Posterior cingulate gyrus (tissue), 11 donors: Measurements from ENCODE around the gene BPIFB3.
A peak's percentile ranks its signal among the peaks of the same experiment; 100 is the strongest.

Experiments
- DNase-seq, 10 donors: peaks; one replicate each; pipeline versions ENCODE4 v3.0.0 to v3.0.0-alpha.2; 2020 to 2021; ENCODE audit warnings: mixed read lengths in 3 of 10
- intact Hi-C: fragments of 100-400 bp; cut with DNase I; formaldehyde crosslinking; loops from one replicate; pipeline ENCODE4 v1.15.1; 2023

BPIFB3 gene

DNA sequence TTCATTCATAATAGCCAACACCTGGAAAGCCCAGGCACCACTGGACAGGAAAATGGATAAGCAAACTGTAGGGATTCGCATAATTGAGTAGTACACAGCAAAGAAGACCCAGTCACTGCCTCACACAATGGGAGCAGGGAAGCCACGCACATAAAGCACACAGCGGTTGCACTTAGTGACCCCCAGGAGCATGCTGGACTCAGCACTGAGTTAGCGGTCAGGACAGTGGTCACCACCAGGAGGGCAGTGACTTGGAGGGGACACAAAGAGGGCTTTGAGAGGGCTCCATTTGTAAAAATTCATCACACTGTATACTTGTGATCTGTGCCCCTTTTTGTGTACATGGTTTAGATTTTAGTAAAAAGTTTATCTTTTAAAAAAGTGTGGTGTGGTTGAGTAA lies 2.4 kb upstream of the BPIFB3 start:
- intact Hi-C loops = no loop called here
- DNase-seq = no peak

DNA sequence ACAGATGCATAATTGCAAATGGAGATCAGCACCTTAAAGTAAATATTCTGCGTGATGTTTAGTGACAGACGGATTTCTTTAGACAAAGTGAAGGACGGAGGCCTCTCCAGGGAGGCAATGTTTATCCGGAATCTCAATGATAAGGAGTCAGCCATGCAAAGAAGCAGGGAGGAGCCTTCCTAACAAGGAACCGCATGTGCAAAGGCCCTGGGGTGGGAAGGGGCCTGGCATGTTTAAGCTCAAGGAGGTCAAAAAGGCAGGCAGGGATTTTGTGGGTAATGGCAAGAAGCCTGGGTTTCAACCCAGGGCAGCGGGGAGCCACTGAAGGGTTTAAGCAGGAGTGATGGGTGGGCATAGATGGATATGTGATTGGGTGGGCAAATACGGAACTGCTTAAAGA lies 678 bp downstream of the BPIFB3 start:
- intact Hi-C loops = no loop called here
- peak in 1 of 10 donors; percentile 17 for DNase-seq

DNA sequence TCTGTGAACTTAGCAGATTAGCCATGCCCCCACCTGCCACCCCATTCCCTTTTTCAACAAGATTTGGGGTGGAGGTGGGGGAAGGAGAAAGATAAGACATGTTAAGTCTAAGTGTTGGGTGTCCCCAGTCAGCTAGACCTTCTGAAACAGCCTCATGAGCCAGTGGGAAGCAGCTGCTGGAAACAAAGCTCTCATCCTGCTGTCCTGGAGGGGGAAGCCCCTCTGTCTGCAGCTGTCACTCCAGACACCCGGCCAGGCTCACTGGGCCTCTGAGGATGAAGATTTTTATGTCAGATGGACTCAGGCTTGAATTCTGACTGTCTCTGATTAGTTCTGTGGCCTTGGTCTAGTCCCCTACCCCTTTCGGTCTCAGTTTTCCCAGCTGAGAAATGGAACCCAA lies 1.1 kb downstream of the BPIFB3 start:
- intact Hi-C loops = no loop called here
- peak in 1 of 10 donors; percentile 20 for DNase-seq

DNA sequence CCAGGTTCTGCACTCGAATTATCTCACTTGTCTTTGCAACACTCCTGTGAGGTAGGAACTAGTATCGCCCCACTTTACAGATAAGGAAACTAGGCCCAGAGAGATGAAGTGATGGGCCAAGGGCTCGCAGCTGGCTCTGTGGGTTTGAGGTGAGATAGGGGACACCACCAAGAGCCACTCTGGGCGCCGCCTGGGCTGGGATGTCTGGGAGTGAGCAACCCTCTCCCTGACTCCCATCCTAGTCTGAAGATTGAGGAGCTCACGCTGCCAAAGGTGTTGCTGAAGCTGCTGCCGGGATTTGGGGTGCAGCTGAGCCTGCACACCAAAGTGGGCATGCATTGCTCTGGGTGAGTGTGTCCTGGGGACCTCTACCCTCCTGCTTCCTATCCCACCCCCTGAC lies 5.4 kb downstream of the BPIFB3 start:
- intact Hi-C loops = no loop called here
- DNase-seq = peak in 1 of 10 donors; percentile 67

DNA sequence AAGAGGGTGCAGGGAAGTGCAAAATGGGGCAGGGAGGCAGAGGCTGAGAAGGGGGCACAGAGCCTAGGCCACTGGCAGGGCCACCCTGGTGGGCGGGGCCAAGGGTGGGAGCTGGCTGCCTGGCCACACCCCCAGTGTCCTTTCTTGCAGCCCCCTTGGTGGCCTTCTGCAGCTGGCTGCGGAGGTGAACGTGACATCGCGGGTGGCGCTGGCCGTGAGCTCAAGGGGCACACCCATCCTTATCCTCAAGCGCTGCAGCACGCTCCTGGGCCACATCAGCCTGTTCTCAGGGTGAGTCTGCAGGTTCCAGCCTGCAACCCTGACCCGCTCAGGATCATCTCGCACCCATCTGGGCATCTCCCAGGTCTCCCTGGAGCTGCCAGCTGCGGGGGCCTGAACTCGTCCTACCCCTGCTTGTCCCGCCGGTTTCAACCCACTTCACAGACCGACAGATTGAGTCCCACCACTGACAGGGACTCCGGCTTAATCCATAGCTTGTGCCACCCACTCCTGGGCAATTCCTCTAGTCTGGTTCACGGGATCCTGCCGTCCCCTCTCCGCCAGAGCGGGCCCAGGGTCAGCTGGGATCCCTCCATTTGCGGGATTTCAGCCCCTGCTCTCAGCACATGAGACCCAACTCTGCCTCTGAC lies 6.2 kb downstream of the BPIFB3 start:
- intact Hi-C loops = no loop called here
- DNase-seq = peak in 1 of 10 donors; percentile 74

DNA sequence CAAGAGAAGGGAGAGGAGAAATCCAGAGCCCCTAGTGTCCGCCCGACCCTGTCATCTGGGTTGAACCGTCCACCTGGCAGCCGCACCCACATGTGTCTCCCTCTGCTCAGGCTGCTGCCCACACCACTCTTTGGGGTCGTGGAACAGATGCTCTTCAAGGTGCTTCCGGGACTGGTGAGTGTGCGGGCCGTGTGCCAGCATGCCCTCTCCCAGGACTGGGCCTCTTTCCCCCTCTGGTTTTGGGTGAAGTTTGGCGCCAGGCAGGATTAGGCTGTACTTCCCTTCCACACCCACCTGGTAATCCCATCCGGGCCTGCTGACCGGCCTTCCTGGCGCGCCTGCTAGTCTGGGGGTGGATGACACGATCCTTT lies 7.9 kb downstream of the BPIFB3 start:
- DNase-seq = peak in 1 of 10 donors; percentile 69
- intact Hi-C loops = no loop called here

DNA sequence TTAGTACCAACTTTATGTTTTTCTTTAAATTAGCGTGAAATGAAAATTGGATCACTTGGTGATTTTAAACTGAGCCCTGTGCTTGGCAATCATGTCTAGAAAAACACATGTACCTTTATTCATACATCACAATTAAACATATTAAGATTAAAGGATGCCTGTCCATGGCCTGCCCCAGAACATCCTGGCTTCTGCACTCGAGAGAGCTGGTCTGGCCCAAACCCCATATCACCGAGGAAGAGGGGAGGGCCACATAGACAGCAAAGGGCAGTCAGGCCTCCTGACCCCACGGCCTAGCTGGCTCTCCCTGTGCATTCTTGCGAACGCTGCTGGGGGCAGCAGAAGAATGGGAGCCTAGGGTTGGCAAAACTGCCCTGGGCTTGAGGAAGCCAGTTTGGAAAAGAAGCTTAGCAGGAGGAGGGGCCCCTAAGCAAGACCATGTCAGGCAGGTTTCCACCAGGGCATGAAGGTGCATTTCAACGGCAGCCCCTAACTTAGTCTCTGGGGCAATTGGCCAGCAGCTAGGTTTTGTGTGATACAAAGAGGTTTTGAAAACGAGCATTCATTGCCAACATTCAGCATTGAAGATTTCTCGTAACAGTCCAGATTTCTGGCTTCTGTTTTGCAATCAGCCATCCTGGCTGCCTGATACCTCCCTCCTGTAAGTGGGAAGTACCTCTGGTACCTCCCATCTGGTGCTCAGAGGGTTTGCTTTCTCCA lies 8.6 kb downstream of the BPIFB3 start:
- intact Hi-C loops = no loop called here
- peak in 1 of 10 donors; percentile 67 for DNase-seq

DNA sequence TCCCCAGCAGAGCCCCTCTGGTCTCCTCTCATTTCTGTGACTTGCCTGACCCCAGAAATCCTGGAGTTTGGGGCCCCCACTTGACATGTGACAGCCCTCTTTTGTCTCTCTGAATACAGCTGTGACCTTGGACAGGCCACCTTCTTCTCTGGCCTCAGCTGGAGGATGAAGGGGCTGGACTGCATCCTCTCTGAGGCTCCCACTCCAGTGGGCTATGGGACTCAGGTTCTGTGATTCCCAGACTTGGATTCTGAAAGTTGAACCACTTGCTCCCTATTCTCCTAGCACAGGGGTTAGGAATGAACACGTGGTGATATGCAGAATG lies 9.1 kb downstream of the BPIFB3 start:
- intact Hi-C loops = no loop called here
- DNase-seq = peak in 1 of 10 donors; percentile 57

DNA sequence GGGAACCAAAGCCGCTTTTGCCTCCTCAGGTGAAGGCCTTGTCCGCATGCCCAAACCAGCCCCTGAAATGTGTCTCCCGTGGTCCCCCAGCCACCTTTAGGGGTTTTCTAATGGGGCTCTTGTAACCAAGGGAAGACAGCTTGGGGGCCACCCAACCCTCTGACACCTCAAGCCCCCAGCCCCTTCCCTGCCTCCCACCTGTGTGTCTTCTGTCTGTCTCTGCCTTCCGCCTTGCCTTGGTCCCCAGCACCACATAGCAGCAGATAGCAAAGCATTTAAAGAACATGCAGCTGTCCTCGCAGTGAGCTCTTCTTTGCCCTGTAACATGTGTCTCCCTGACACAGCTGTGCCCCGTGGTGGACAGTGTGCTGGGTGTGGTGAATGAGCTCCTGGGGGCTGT lies 9.6 kb downstream of the BPIFB3 start:
- peak in 1 of 10 donors; percentile 77 for DNase-seq
- intact Hi-C loops = no loop called here

DNA sequence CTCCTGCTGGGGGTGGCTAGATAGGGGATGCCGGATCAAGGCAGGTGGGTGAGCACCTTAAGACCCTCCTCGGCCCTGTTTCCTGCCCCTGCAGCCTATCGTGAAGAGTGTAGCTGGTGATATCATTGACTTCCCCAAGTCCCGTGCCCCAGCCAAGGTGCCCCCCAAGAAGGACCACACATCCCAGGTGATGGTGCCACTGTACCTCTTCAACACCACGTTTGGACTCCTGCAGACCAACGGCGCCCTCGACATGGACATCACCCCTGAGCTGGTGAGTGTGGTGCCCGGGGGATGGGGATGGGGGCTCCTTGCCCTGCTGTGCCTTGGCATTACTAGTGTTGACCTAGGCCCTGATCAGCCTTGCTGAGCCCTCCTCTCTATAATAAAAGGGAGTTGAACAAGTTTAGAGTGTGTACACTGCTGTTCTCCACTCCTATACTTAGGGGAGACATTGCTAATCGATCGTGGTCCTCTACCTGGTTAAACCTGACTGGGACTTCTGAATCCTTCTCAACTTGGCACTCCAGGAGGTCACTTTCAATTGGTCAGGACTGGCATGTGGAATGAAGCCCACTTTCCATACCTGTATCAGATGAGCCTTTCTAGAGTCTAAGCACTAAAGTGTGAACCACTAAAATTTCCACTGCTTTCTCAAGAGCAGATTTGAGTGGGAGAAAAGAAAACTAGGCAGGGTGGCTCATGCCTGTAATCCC lies 11.0 kb downstream of the BPIFB3 start:
- intact Hi-C loops = no loop called here
- peak in 1 of 10 donors; percentile 69 for DNase-seq

DNA sequence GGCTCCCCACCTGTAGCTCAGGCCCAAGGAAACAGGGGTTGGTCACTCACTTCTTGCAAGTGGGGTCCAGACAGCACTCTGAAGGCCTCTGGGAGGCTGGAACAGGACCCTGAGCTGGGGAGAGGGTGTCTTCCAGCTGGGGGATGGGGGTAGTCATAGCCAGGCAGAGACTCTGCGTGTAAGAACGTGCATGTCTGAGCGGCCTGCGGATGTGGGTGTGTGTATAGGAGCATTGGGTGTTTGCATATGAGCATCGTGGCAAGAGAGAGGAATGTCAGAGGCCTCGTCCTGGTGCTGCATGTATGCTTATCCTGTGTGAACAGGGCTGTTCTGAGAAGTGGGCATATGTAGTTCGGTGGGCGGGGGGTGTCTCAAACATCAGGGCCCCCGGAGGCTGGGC lies 12.1 kb downstream of the BPIFB3 start:
- peak in 1 of 10 donors; percentile 53 for DNase-seq
- intact Hi-C loops = no loop called here

DNA sequence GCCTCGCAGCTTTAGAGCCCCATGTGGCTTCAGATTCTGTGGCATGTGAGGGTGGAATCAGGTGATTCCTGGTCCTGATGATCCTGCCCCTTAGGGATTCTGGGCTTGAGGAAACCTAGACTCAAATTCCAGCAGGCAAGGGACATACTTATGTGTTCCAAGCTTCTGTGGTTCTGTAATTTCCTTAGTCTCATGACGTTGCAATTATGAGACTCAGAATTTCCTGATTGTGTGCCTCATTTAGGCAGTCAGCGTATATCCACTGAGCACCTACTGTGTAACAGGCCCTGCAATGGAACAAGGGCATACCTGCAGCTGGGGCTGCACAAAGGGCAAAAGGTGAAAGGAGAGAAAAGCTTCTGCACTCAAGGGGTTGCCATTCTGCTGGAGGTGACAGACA lies 14.1 kb downstream of the BPIFB3 start:
- intact Hi-C loops = no loop called here
- peak in 1 of 10 donors; percentile 24 for DNase-seq

DNA sequence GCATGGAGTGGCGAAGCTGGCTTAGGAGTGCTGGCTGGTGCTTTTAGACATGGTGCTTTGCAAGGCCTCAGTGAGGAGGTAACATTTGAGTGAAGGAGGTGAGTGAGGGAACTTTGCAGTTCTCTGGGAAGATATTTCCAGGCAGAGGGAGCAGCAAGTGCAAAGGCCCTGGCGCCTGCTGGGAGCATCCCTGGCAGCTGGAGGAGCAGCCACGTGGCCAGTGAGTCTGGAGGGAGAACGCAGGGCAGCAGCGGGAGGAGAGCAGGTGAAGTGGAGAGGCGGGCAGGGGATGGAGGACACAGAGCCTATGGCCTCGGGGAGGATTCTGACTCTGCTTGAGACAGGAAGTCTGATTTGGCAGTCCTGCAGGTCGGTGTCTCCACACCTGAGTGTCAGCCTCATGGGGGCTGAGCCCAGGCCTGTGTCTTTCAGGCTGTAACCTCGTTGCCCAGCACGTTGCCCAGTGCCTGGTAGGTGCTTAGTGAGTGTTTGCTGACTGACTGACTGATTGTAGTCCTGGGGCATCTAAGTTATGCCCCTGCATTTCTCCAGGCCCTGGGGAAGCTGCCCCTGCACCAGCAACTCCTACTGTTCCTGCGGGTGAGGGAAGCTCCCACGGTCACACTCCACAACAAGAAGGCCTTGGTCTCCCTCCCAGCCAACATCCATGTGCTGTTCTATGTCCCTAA lies 14.7 kb downstream of the BPIFB3 start:
- intact Hi-C loops = no loop called here

DNA sequence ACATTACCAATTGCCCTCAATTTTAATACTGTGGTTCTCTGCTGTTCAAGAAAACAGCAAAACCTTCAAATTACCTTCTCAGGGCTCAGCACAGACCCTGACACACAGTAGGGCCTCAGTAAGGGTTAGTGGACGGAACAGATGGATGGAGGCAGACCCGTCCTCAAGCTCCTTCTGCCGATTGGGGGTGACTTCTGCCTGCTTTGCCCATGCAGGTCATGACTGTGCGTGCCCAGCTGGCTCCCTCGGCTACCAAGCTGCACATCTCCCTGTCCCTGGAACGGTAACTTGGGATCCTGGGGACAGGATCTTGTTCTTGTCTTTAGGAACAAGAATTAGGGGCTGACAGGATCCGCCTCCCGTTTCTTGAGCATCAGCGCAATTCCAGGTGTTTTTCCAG lies 16.0 kb downstream of the BPIFB3 start:
- peak in 1 of 10 donors; percentile 62 for DNase-seq
- intact Hi-C loops = no loop called here

More for the DNA sequence above, 14.7 kb downstream of the BPIFB3 start:
- peak in 1 of 10 donors; percentile 62 for DNase-seq

DNA sequence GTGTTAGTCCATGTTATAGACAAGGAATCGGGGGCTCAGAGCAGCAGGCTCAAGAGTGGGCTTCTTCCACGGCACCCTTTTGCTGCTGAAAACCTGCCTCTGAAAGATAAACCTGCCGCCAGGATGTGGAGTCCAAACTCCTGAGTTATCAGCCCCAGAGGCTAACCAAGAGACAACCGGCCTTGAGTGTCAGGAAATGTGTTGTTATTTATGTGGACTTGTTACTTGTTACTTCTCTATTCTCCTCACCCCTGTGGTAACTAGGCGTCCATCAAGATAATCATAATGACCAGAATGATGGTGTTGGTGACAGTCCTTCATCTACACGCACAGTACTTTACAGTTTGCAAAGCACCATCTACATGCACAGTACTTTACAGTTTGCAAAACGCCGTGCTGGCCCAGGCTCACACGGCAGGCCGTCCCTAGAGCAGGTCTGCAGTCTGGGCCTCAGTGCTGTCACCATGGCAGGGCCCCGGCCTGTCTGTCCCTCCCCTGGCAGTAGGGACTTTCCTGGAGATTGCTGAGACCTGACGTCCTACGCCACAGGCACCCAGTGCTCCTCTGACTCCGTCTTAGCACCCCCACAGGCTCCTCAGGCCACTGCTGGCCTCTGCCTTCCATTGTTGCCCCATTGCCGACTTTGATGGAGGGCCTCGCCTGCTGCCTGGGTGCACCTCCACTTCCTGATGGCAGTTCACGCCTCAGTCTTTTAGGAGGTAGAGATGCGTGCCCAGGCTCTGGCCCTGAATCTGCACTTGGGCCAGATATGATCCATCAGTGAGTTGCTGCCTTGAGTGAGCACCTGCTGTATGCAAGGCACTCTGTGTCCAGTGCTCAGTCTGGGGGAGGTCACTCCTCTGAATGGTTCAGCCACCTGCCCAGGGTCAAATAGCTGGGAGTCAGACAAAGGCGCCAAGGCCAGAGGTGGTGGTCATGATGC lies 16.7 kb downstream of the BPIFB3 start:
- intact Hi-C loops = no loop called here
- DNase-seq = no peak

DNA sequence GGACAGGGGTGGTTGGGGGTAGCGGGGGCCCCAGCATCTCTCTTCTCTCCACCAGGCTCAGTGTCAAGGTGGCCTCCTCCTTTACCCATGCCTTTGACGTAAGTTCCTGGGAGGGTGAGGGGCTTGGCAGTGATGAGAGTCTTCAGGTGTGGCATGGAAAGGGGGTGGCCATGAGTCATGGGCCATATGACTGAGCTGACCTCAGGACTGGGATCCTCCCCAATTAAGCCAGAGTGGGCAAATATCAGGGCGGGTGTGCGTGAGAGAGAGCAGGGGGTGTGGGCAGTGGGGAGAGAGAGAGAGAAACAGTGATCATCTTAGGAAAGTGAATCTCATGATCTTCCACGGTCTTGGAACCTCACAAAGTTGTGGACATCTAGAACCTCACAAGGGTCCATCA lies 17.5 kb downstream of the BPIFB3 start:
- intact Hi-C loops = no loop called here
- no peak for DNase-seq

DNA sequence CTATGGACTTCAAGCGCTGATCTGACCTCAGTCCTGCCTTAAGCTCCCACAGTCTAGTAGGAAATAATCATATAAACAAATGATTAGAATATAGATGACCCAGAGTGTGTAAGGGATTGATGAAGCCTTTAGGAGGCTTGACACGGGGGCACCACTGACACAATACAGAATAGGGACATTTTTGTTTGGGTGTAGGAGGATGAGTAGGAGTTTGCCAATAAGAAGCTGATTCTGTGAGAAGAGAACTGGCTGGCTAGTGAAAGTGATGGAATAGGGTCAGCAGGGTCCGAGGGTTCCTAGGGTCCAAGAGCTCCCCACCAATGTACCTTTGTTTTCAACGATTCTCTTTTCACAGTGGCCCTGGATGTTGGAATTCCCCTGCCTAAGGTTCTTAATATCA lies 18.7 kb downstream of the BPIFB3 start:
- DNase-seq = no peak

DNA sequence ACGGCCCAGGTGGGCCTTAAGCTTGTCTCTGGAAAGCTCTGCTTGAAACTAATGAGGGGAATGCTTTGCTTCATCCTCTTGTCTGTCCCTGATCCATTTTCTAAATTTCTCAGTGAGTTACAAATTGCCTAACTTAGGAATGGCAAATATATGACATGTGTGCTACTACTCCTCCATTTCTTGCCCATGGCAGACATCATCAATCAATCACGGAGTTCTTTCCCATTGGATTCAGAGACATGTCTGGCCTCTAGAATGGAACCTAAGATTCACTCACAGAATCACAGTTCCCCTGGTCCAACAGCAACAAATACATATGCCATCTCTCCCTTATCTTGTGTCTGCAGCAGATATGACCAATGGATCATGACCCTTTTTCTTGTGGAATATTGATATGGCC lies 19.1 kb downstream of the BPIFB3 start:
- intact Hi-C loops = no loop called here
- no peak for DNase-seq

More for the DNA sequence above, 18.7 kb downstream of the BPIFB3 start:
- intact Hi-C loops = no loop called here

DNA sequence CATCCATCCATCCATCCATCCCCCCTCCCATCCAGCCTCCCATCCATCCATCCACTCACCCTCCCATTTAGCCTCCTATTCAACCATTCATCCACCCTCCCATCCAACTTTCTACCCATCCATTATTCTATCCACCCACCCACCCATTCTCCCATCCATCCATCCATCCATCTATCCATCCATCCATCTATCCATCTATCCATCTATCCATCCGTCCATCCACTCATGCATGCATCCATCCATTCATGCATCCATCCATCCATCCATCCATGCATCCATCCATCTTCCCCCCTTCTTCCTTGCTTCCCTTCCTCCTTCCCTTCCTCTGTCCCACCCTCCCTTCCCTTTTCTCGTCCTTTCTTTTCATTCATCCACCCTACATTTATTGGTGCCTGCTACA lies 21.0 kb downstream of the BPIFB3 start:
- no peak for DNase-seq
- intact Hi-C loops = loop anchor here (5.0 kb wide), 1 partner anchor 172 kb away; no protein-coding TSS in a partner anchor

DNA sequence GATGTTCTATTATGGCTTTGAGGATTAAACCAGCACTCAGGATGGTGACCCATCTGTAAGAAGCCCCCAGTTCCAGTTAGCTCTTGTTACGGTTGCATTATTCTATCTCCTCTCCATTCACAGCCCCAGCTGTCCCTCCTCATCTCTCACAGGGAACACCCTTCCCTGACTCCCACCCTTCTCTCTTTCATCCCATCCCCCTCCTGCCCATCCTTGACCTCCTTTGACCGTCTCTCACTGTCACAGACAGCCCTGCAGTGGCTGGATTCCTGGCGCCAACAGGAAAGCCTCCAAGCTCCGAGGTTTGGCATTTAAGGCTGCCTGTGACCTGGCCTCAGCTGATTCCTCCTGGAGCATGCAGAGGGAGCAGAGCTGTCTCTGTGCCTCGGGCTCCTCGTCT lies 21.6 kb downstream of the BPIFB3 start:
- intact Hi-C loops = loop anchor here (5.0 kb wide), 1 partner anchor 173 kb away; no protein-coding TSS in a partner anchor

More for the DNA sequence above, 21.6 kb downstream of the BPIFB3 start:
- DNase-seq = no peak
